A673 (cell line): ENCODE measurements around the gene ENOX1. TPM values are rescaled to one million over a fixed set of nuclear protein-coding genes. Genes with fewer than 3 reads are reported as not detected.
"Not testable (repeated sequence)": the region's sequence is repeated elsewhere in the genome, so short reads cannot be mapped to it uniquely, and the experiment has no call there.

Source experiments
- BruUV-seq: library from RNA; stranded (reverse); fragments of 400-500 nt; replicated peaks from 2 replicates; lab custom pipeline; 2021; lab: Mats Ljungman, UMichigan
- CTCF ChIA-PET: fragments of 300-600 bp; sonication (Branson Sonifier 250); formaldehyde crosslinking; loops from one replicate; lab custom pipeline; 2022; ENCODE audit warnings: antibody characterized with exemption; lab: Charles Lee
- POLR2A ChIA-PET: fragments of 300-600 bp; sonication (Branson Sonifier 250); formaldehyde crosslinking; loops from one replicate; lab custom pipeline; 2022; ENCODE audit warnings: antibody characterized with exemption; ENCODE audit not compliant: low non-redundant PET; lab: Charles Lee
- DNase-seq: peaks from one replicate; pipeline ENCODE4 v3.0.0-alpha.2; 2015; ENCODE audit warnings: low spot score
- H3K27ac ChIP-seq: fragments of 200-600 bp; sonication (generic); 2 replicates; pipeline ENCODE4 v1.5.1; 2016; ENCODE audit warnings: mixed run types, low read depth, mild to moderate bottlenecking, mixed read lengths, antibody characterized with exemption, low read length; ENCODE audit not compliant: poor library complexity, severe bottlenecking
- H3K27me3 ChIP-seq: fragments of 200-600 bp; sonication (generic); replicated peaks from 2 replicates; pipeline ENCODE4 v1.6.1; 2017; ENCODE audit warnings: mixed run types, low read depth, mild to moderate bottlenecking, mixed read lengths, antibody characterized with exemption, low read length; ENCODE audit not compliant: insufficient read depth, poor library complexity
- H3K36me3 ChIP-seq: fragments of 200-600 bp; sonication (generic); 2 replicates; pipeline ENCODE4 v1.6.1; 2016; ENCODE audit warnings: mixed run types, mild to moderate bottlenecking, mixed read lengths, antibody characterized with exemption, low read length; ENCODE audit not compliant: insufficient read depth, poor library complexity, severe bottlenecking
- H3K4me1 ChIP-seq: fragments of 200-600 bp; sonication (generic); 2 replicates; pipeline ENCODE4 v1.6.1; 2017; ENCODE audit warnings: mixed run types, mild to moderate bottlenecking, mixed read lengths, antibody characterized with exemption, low read length; ENCODE audit not compliant: insufficient read depth, poor library complexity, severe bottlenecking
- H3K4me3 ChIP-seq: fragments of 200-600 bp; sonication (generic); 2 replicates; pipeline ENCODE4 v1.5.1; 2016; ENCODE audit warnings: low read depth, mixed run types, mild to moderate bottlenecking, mixed read lengths, low read length; ENCODE audit not compliant: poor library complexity, severe bottlenecking
- H3K9me3 ChIP-seq: fragments of 200-600 bp; sonication (generic); 2 replicates; pipeline ENCODE4 v1.6.1; 2016; ENCODE audit warnings: mixed run types, low read depth, mild to moderate bottlenecking, mixed read lengths, antibody characterized with exemption, low read length; ENCODE audit not compliant: poor library complexity, severe bottlenecking
- EZH2 ChIP-seq: fragments of 200-600 bp; sonication (generic); IDR thresholded peaks from 2 replicates; pipeline ENCODE4 v1.6.1; 2017; ENCODE audit warnings: borderline replicate concordance, low read depth, mild to moderate bottlenecking, mixed read lengths, antibody characterized with exemption, low read length; ENCODE audit not compliant: poor library complexity, severe bottlenecking
- intact Hi-C: fragments of 100-400 bp; cut with micrococcal nuclease; formaldehyde crosslinking; loops from one replicate; pipeline ENCODE4 v1.10.0; 2022; ENCODE audit not compliant: unreplicated experiment
- total RNA-seq: library from RNA; stranded (reverse); gene quantifications from 2 replicates; pipeline ENCODE4 v1.2.3, GENCODE V29; 2021
- TF ChIP-seq, protein P1 (sequence below): fragments of 300-800, 200-600 bp; sonication (generic); conservative IDR thresholded peaks from 2 replicates; pipeline ENCODE4 v1.5.1; 2017; ENCODE audit warnings: low read depth, mild to moderate bottlenecking, antibody characterized with exemption, low read length, moderate library complexity, mixed read lengths

Gene ENOX1
- total RNA-seq, 1 experiment from 2014 or later: 4.4 TPM

DNA sequence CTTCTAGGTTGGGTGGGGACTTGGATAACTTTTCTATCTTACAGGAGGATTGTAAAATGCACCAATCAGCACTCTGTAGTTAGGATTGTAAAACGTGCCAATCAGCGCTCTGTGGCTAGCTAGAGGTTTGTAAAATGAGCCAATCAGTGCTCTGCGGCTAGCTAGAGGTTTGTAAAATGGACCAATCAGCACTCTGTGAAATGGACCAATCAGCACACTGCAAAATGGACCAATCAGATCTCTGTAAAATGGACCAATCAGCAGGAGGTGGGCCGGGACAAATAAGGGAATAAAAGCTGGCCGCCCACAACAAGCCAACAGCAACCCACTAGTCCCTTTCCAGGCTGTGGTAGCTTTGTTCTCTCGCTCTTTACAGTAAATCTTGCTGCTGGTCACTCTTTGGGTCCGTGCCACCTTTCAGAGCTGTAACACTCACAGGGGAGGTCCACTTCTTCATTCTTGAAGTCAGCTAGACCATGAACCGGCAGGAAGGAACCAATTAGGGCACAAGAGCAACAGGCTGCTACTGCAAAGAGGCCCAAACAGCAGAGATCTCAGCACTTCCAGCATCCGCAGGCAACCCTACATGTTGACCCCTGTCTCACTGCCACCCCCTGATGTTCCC lies 606.6 kb downstream of the ENOX1 start:
- BruUV-seq: no TSS peak
- Histone ChIP-seq H3K4me1 (peaks cover 4% of the 10 kb centered on the region), H3K27ac (no peak overlapping the region), H3K4me3 (no peak overlapping the region), H3K36me3 (no peaks in the 10 kb centered on the region), H3K9me3 (no peaks in the 10 kb centered on the region), H3K27me3 (no peaks in the 10 kb centered on the region)
- TF ChIP-seq EZH2: no peak
- TF ChIP-seq, protein P1, sequence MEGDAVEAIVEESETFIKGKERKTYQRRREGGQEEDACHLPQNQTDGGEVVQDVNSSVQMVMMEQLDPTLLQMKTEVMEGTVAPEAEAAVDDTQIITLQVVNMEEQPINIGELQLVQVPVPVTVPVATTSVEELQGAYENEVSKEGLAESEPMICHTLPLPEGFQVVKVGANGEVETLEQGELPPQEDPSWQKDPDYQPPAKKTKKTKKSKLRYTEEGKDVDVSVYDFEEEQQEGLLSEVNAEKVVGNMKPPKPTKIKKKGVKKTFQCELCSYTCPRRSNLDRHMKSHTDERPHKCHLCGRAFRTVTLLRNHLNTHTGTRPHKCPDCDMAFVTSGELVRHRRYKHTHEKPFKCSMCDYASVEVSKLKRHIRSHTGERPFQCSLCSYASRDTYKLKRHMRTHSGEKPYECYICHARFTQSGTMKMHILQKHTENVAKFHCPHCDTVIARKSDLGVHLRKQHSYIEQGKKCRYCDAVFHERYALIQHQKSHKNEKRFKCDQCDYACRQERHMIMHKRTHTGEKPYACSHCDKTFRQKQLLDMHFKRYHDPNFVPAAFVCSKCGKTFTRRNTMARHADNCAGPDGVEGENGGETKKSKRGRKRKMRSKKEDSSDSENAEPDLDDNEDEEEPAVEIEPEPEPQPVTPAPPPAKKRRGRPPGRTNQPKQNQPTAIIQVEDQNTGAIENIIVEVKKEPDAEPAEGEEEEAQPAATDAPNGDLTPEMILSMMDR: no peak
- no peak for DNase-seq
- POLR2A ChIA-PET: no interaction called here
- CTCF ChIA-PET: no interaction called here
- intact Hi-C loops: no loop called here

DNA sequence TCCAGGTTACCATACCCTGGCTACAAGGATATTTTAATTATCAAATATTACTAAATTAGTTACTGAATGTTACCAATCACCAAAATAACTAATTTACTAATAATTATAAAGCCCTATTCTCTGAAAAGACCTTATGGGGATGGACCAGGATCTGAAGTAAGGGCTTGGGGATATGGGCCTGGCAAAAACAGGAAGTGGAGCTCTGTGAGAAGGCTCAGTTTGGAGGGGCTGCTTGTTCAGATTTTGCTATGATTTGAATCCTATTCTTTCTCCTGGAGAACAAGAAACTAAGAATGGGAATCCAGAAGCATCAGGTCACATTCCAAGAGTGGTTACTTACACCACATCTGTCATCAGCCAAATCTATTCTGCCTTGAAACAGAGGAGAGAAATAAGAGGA lies 615.3 kb downstream of the ENOX1 start:
- no peaks in the 10 kb centered on the region for H3K9me3 ChIP-seq
- H3K4me1 ChIP-seq: no peaks in the 10 kb centered on the region
- DNase-seq: no peak
- no TSS peak for BruUV-seq
- H3K36me3 ChIP-seq: no peaks in the 10 kb centered on the region
- no peak for TF ChIP-seq EZH2
- TF ChIP-seq, protein P1: no peak
- no peak overlapping the region for H3K4me3 ChIP-seq
- CTCF ChIA-PET: no interaction called here
- intact Hi-C loops: no loop called here
- POLR2A ChIA-PET: no interaction called here
- no peak overlapping the region for H3K27ac ChIP-seq
- no peaks in the 10 kb centered on the region for H3K27me3 ChIP-seq

DNA sequence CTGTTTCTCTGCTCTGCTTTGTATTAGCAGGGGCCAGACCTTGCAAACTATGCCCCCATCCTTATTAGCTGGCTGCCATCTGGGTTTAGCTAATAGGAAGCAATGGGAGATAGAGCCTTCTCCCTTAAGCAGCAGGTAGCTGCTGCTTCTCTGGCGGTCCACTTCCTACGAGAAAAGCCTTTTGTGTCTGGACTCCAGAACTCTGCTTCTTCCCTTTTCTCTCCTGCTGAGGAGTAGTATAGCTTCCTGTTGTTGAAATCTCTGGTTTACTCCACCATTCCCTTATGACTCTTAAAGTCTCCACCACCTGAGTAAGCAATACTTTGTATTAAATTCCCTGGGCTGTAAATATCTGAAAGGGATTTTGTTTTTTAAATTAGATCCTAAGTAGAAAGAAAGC lies 616.3 kb downstream of the ENOX1 start:
- H3K9me3 ChIP-seq: no peaks in the 10 kb centered on the region
- no TSS peak for BruUV-seq
- no peak overlapping the region for H3K27ac ChIP-seq
- POLR2A ChIA-PET: no interaction called here
- no peak for DNase-seq
- TF ChIP-seq, protein P1: no peak
- no peak for TF ChIP-seq EZH2
- no peaks in the 10 kb centered on the region for H3K4me1 ChIP-seq
- CTCF ChIA-PET: no interaction called here
- H3K4me3 ChIP-seq: no peak overlapping the region
- no peaks in the 10 kb centered on the region for H3K36me3 ChIP-seq
- H3K27me3 ChIP-seq: no peaks in the 10 kb centered on the region
- intact Hi-C loops: no loop called here

DNA sequence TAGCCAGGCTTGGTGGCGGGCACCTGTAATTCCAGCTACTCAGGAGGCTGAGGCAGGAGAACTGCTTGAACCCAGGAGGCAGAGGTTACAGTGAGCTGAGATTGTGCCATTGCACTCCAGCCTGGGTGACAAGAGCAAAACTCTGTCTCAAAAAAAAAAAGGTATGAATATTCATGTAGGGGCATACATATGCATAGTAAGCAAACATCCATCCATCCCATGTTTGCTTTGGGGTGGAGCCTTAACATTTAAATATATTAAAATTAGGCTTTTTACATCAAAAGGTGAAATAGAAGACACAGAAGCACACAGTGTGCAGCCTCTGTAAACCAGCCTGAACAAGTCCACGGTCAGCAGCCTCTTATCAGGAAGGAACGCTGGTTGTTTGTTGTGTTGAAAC lies 618.3 kb downstream of the ENOX1 start:
- DNase-seq, H3K9me3 ChIP-seq, H3K4me1 ChIP-seq, H3K36me3 ChIP-seq, intact Hi-C loops, H3K27me3 ChIP-seq, H3K27ac ChIP-seq, BruUV-seq, CTCF ChIA-PET, POLR2A ChIA-PET, H3K4me3 ChIP-seq: not testable (repeated sequence)
